Astrocyte (in vitro differentiated cells and primary cell): ENCODE measurements around the gene SQSTM1. TPM values are rescaled to one million over a fixed set of nuclear protein-coding genes. Genes with fewer than 3 reads are reported as not detected.
A peak's percentile ranks its signal among the peaks of the same experiment; 100 is the strongest.

Experiments
- DNase-seq: peaks from one replicate; pipeline ENCODE4 v3.0.0-alpha.2; 2010; ENCODE audit warnings: low read depth
- FAIRE-seq: peaks from 2 replicates; lab custom pipeline; 2011; peaks lifted over from hg19 to GRCh38; lab: Jason Lieb, UNC
- H2AFZ ChIP-seq: 2 replicates; pipeline ENCODE4 v1.6.0; 2012; ENCODE audit warnings: low read depth, low read length, inconsistent platforms
- H3K27ac ChIP-seq: 2 replicates; pipeline ENCODE4 v1.5.1; 2011; ENCODE audit warnings: low read depth, low read length, inconsistent platforms
- H3K27me3 ChIP-seq: 2 replicates; pipeline ENCODE4 v1.6.0; 2011; ENCODE audit warnings: low read length, inconsistent platforms; ENCODE audit not compliant: insufficient read depth
- H3K36me3 ChIP-seq: 2 replicates; pipeline ENCODE4 v1.5.1; 2011; ENCODE audit warnings: low read length, inconsistent platforms; ENCODE audit not compliant: insufficient read depth
- H3K4me1 ChIP-seq: 2 replicates; pipeline ENCODE4 v1.5.1; 2011; ENCODE audit warnings: low read length, inconsistent platforms; ENCODE audit not compliant: insufficient read depth
- H3K4me2 ChIP-seq: 2 replicates; pipeline ENCODE4 v1.6.0; 2012; ENCODE audit warnings: low read length, inconsistent platforms
- H3K4me3 ChIP-seq: 2 replicates; pipeline ENCODE4 v1.5.1; 2011; ENCODE audit warnings: low read depth, mild to moderate bottlenecking, low read length, inconsistent platforms; ENCODE audit not compliant: insufficient read depth
- H3K79me2 ChIP-seq: 2 replicates; pipeline ENCODE4 v1.6.0; 2012; ENCODE audit warnings: mild to moderate bottlenecking, low read length, inconsistent platforms; ENCODE audit not compliant: insufficient read depth
- H3K9ac ChIP-seq: 2 replicates; pipeline ENCODE4 v1.6.0; 2012; ENCODE audit warnings: mild to moderate bottlenecking, low read length, inconsistent platforms
- H3K9me3 ChIP-seq: 2 replicates; pipeline ENCODE4 v1.5.1; 2012; ENCODE audit warnings: low read depth, mild to moderate bottlenecking, low read length, inconsistent platforms; ENCODE audit not compliant: insufficient read depth
- H4K20me1 ChIP-seq: 2 replicates; pipeline ENCODE4 v1.6.0; 2012; ENCODE audit warnings: low read length, inconsistent platforms; ENCODE audit not compliant: insufficient read depth
- H3K27ac Mint-ChIP-seq: one replicate; pipeline ENCODE4 v1.8.0; 2021; ENCODE audit warnings: mild to moderate bottlenecking, mixed read lengths; ENCODE audit not compliant: unreplicated experiment
- H3K27me3 Mint-ChIP-seq: one replicate; pipeline ENCODE4 v1.8.0; 2021; ENCODE audit warnings: low read depth, mixed read lengths; ENCODE audit not compliant: unreplicated experiment
- H3K36me3 Mint-ChIP-seq: one replicate; pipeline ENCODE4 v1.8.0; 2021; ENCODE audit warnings: low read depth, mixed read lengths; ENCODE audit not compliant: unreplicated experiment
- H3K4me1 Mint-ChIP-seq: one replicate; pipeline ENCODE4 v1.8.0; 2021; ENCODE audit warnings: low read depth, mixed read lengths; ENCODE audit not compliant: unreplicated experiment
- H3K4me3 Mint-ChIP-seq: one replicate; pipeline ENCODE4 v1.8.0; 2021; ENCODE audit warnings: mild to moderate bottlenecking, moderate library complexity, mixed read lengths; ENCODE audit not compliant: unreplicated experiment
- H3K9me3 Mint-ChIP-seq: one replicate; pipeline ENCODE4 v1.8.0; 2021; ENCODE audit warnings: mild to moderate bottlenecking, mixed read lengths; ENCODE audit not compliant: unreplicated experiment
- EZH2 ChIP-seq: IDR thresholded peaks from 2 replicates; pipeline ENCODE4 v1.6.1; 2012; ENCODE audit warnings: mild to moderate bottlenecking, low read length, inconsistent platforms; ENCODE audit not compliant: insufficient read depth
- total RNA-seq: library from RNA; stranded (reverse); gene quantifications from 2 replicates; pipeline ENCODE4 v1.2.1, GENCODE V29; 2021
- TF ChIP-seq, protein P1 (sequence below): IDR thresholded peaks from 2 replicates; pipeline ENCODE4 v1.5.1; 2011; ENCODE audit warnings: low read depth, mild to moderate bottlenecking, inconsistent platforms, low read length, moderate library complexity; ENCODE audit not compliant: insufficient read depth

Gene SQSTM1
- total RNA-seq, 1 donor from 2014 or later: 262 TPM

DNA sequence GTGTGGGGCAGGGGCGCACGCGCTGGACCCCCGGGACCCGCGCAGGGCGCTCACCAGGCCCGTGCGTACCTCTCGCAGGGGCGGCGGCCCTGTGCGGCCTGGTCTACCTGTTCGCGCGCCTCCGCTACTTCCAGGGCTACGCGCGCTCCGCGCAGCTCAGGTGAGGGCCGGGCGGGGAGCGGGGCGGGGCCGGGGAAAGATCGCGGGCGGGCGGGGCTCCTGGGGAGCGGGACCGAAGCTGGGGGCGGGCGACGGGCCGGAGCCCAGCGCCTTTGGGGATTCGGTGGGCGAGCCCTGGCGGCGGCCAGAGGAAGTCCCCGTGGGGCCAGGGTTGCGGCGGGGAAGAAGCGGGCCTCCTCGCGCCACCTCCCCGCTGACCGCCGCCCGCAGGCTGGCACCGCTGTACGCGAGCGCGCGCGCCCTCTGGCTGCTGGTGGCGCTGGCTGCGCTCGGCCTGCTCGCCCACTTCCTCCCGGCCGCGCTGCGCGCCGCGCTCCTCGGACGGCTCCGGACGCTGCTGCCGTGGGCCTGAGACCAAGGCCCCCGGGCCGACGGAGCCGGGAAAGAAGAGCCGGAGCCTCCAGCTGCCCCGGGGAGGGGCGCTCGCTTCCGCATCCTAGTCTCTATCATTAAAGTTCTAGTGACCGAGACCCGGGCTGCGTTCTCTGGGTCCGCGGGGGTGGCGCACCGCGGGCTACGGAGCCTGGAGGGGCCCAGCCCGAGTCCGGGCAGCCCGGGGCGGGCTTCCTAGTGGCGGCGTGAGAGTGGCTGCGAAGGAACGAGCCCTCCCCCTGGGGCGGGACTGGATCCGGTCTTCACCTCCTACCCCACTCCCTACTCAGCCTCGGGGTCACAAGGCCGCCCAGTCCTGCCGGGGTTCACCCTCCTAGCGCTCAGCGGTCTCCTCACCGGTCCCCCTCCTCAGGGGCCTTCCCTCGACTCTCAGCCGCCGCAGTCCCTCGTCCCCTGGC lies 24.6 kb upstream of the SQSTM1 start:
- Histone ChIP-seq H3K36me3 (no peaks in the 10 kb centered on the region), H3K9ac (peak overlapping the region; percentile 66), H3K4me1 (peaks cover 15% of the 10 kb centered on the region), H3K4me3 (peak overlapping the region; percentile 55), H3K27ac (peak overlapping the region; percentile 12), H3K9me3 (no peaks in the 10 kb centered on the region), H2AFZ (peak overlapping the region; percentile 63), H4K20me1 (peaks cover 30% of the 10 kb centered on the region), H3K79me2 (no peaks in the 10 kb centered on the region), H3K27me3 (no peaks in the 10 kb centered on the region), H3K4me2 (peak overlapping the region; percentile 88)
- no peak overlapping the region for H3K27ac Mint-ChIP-seq
- FAIRE-seq (no peak), DNase-seq (peak; percentile 65)
- peak overlapping the region; percentile 50 for H3K4me3 Mint-ChIP-seq
- peaks cover 10% of the 10 kb centered on the region for H3K36me3 Mint-ChIP-seq
- peaks cover 5% of the 10 kb centered on the region for H3K4me1 Mint-ChIP-seq
- no peaks in the 10 kb centered on the region for H3K27me3 Mint-ChIP-seq
- TF ChIP-seq EZH2: no peak
- TF ChIP-seq, protein P1, sequence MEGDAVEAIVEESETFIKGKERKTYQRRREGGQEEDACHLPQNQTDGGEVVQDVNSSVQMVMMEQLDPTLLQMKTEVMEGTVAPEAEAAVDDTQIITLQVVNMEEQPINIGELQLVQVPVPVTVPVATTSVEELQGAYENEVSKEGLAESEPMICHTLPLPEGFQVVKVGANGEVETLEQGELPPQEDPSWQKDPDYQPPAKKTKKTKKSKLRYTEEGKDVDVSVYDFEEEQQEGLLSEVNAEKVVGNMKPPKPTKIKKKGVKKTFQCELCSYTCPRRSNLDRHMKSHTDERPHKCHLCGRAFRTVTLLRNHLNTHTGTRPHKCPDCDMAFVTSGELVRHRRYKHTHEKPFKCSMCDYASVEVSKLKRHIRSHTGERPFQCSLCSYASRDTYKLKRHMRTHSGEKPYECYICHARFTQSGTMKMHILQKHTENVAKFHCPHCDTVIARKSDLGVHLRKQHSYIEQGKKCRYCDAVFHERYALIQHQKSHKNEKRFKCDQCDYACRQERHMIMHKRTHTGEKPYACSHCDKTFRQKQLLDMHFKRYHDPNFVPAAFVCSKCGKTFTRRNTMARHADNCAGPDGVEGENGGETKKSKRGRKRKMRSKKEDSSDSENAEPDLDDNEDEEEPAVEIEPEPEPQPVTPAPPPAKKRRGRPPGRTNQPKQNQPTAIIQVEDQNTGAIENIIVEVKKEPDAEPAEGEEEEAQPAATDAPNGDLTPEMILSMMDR: peak; percentile 13
- no peaks in the 10 kb centered on the region for H3K9me3 Mint-ChIP-seq

DNA sequence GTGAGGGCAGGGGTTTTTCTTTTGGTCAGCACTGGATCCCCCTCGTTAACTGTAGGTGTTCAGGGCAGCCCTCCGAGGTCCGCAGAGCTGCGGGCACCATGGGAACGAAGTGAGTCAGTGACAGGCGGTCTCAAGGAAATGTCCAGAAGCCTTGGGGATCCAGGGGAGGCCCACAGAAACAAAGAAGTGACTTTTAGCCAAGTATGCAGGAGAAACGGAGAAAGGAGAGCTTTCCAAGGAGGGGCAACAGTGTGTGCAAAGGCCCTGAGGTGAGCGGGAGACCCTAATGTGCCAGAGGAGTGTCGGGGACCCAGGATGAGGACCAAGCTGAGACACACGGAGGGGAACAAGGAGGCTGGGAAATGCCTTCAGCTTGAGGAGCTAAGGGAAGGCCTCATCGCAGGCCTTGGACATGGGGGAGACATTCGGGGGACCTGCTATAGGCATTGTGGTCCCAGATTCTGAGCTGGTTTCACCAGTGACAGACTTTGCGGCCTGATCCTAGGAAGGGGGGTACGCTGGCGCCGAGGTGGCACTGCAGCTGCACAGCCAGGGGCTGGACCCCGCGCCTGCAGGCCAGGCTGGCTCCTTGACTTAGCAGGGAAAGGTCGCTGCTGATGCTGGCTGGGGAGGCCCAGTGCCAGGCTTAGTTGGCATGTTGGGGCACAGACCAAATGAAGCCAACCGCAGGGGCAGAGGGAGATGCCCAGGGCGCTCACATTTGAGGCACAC lies 23.7 kb upstream of the SQSTM1 start:
- H3K9me3 ChIP-seq: no peaks in the 10 kb centered on the region
- TF ChIP-seq, protein P1: no peak
- no peak for TF ChIP-seq EZH2
- no peaks in the 10 kb centered on the region for H3K36me3 ChIP-seq
- no peaks in the 10 kb centered on the region for H3K27me3 ChIP-seq
- peaks cover 15% of the 10 kb centered on the region for H3K4me1 ChIP-seq
- H3K4me2 ChIP-seq: peak overlapping the region; percentile 88
- peak overlapping the region; percentile 66 for H3K9ac ChIP-seq
- H3K4me3 ChIP-seq: peak overlapping the region; percentile 55
- DNase-seq (no peak), FAIRE-seq (no peak)
- Mint-ChIP-seq H3K4me3 (peak overlapping the region; percentile 50), H3K9me3 (no peaks in the 10 kb centered on the region), H3K27ac (no peak overlapping the region), H3K36me3 (peaks cover 15% of the 10 kb centered on the region), H3K4me1 (peaks cover 5% of the 10 kb centered on the region), H3K27me3 (no peaks in the 10 kb centered on the region)
- H3K79me2 ChIP-seq: peaks cover 3% of the 10 kb centered on the region
- no peak overlapping the region for H2AFZ ChIP-seq
- H4K20me1 ChIP-seq: peaks cover 38% of the 10 kb centered on the region
- H3K27ac ChIP-seq: no peak overlapping the region
